A549 (cell line): Measurements from ENCODE around the gene CTXN1. TPM values are rescaled to one million over a fixed set of nuclear protein-coding genes. Genes with fewer than 3 reads are reported as not detected.

Experiments
- ATAC-seq, 2 experiments: fragments of 200-7000 bp in 1 of 2; fragments of >200 bp in 1 of 2; cut with Nextera tagmentation in 1 of 2; cut with Tn5 transposase in 1 of 2; 3 replicates each; pipeline versions ENCODE4 v1.8.0 to v1.9.1; 2018 to 2020; ENCODE audit warnings: mild to moderate bottlenecking in 1 of 2, moderate library complexity in 1 of 2
- CTCF ChIA-PET: fragments of 300-600 bp; sonication (Branson Sonifier 250); formaldehyde crosslinking; extraction: SDS; loops from one replicate; lab custom pipeline; 2021; ENCODE audit warnings: antibody characterized with exemption, inconsistent platforms; lab: Yijun Ruan, JAX
- POLR2A ChIA-PET: fragments of 350-600 bp; formaldehyde crosslinking; extraction: SDS; loops from one replicate; lab custom pipeline; 2021; ENCODE audit warnings: antibody characterized with exemption, inconsistent platforms; lab: Yijun Ruan, JAX
- DNase-seq, 2 experiments: peaks; one replicate each; pipeline versions ENCODE4 v3.0.0 to v3.0.0-alpha.2; 2011 to 2016; ENCODE audit warnings: low read depth in 1 of 2, low spot score in 1 of 2
- FAIRE-seq: peaks from 2 replicates; lab custom pipeline; 2011; peaks lifted over from hg19 to GRCh38; lab: Jason Lieb, UNC
- H3K27ac ChIP-seq, 2 experiments: fragments of >200 bp; sonication (Bioruptor Twin); formaldehyde crosslinking; 3 replicates each; pipeline ENCODE4 v1.5.1; 2016 to 2017
- H3K4me1 ChIP-seq: fragments of >200 bp; sonication (Bioruptor Twin); formaldehyde crosslinking; 3 replicates; pipeline ENCODE4 v1.6.1; 2016
- H3K4me2 ChIP-seq: fragments of >200 bp; sonication (Bioruptor Twin); formaldehyde crosslinking; 3 replicates; pipeline ENCODE4 v1.6.1; 2016
- H3K4me3 ChIP-seq: fragments of >200 bp; sonication (Bioruptor Twin); formaldehyde crosslinking; 3 replicates; pipeline ENCODE4 v1.5.1; 2016
- H3K9me3 ChIP-seq: fragments of >200 bp; sonication (Bioruptor Twin); formaldehyde crosslinking; 3 replicates; pipeline ENCODE4 v1.6.1; 2016
- CBX8 ChIP-seq: fragments of 200-600 bp; sonication (generic); IDR thresholded peaks from 2 replicates; pipeline ENCODE4 v1.6.1; 2016
- CHD2 ChIP-seq: fragments of 150-350 bp; IDR thresholded peaks from 2 replicates; pipeline ENCODE4 v1.6.1; 2014; ENCODE audit warnings: low read length; ENCODE audit not compliant: partially characterized antibody
- EHF ChIP-seq: fragments of 250-450 bp; sonication (Bioruptor Pico); IDR thresholded peaks from 2 replicates; pipeline ENCODE4 v1.5.0; 2020; ENCODE audit warnings: mild to moderate bottlenecking
- ELK1 ChIP-seq: fragments of 150-350 bp; IDR thresholded peaks from 2 replicates; pipeline ENCODE4 v1.6.1; 2014; ENCODE audit warnings: low read depth, mild to moderate bottlenecking, low read length
- ESRRA ChIP-seq: fragments of 150-350 bp; IDR thresholded peaks from 2 replicates; pipeline ENCODE4 v1.6.1; 2014; ENCODE audit warnings: mild to moderate bottlenecking, low read length, borderline replicate concordance
- FOSB ChIP-seq: fragments of 250-450 bp; sonication (Bioruptor Pico); IDR thresholded peaks from 2 replicates; pipeline ENCODE4 v1.5.0; 2020; ENCODE audit warnings: mild to moderate bottlenecking, moderate library complexity
- FOSL2 ChIP-seq, 2 experiments: fragments of 450-650 bp in 1 of 2; fragments of >200 bp in 1 of 2; sonication (Bioruptor Twin) in 1 of 2; formaldehyde crosslinking; IDR thresholded peaks; 2 replicates each; pipeline versions ENCODE4 v1.5.0 to v1.6.1; 2016 to 2020; ENCODE audit warnings: mild to moderate bottlenecking in 1 of 2, moderate library complexity in 1 of 2
- FOXS1 ChIP-seq: fragments of 250-450 bp; sonication (Bioruptor Pico); IDR thresholded peaks from 2 replicates; pipeline ENCODE4 v1.5.0; 2020; ENCODE audit warnings: mild to moderate bottlenecking, moderate library complexity
- GATA3 ChIP-seq: IDR thresholded peaks from 2 replicates; pipeline ENCODE4 v1.6.1; 2012; ENCODE audit warnings: borderline replicate concordance
- HOXA7 ChIP-seq: fragments of 250-450 bp; sonication (Bioruptor Pico); IDR thresholded peaks from 2 replicates; pipeline ENCODE4 v1.5.0; 2020; ENCODE audit warnings: mild to moderate bottlenecking, moderate library complexity
- KDM1A ChIP-seq: fragments of 200-600 bp; sonication (generic); IDR thresholded peaks from 2 replicates; pipeline ENCODE4 v1.6.1; 2016; ENCODE audit warnings: low read depth, mild to moderate bottlenecking
- MAZ ChIP-seq: fragments of 150-350 bp; IDR thresholded peaks from 2 replicates; pipeline ENCODE4 v1.6.1; 2014; ENCODE audit warnings: antibody characterized with exemption, low read depth, low read length, borderline replicate concordance
- NPAS2 ChIP-seq: fragments of 250-450 bp; sonication (Bioruptor Pico); IDR thresholded peaks from 2 replicates; pipeline ENCODE4 v1.8.0; 2022; ENCODE audit warnings: mild to moderate bottlenecking, moderate library complexity, borderline replicate concordance
- NR3C1 ChIP-seq: fragments of >200 bp; sonication (Bioruptor Twin); formaldehyde crosslinking; IDR thresholded peaks from 3 replicates; pipeline ENCODE4 v1.6.1; 2017
- PHF8 ChIP-seq: fragments of 200-600 bp; sonication (generic); IDR thresholded peaks from 2 replicates; pipeline ENCODE4 v1.6.1; 2016; ENCODE audit warnings: low read depth, mild to moderate bottlenecking, antibody characterized with exemption, moderate library complexity, borderline replicate concordance
- POLR2A ChIP-seq: IDR thresholded peaks from 2 replicates; pipeline ENCODE4 v1.6.1; 2012; ENCODE audit warnings: mild to moderate bottlenecking, low read length
- SMC3 ChIP-seq: fragments of >200 bp; sonication (Bioruptor Twin); formaldehyde crosslinking; IDR thresholded peaks from 3 replicates; pipeline ENCODE4 v1.6.1; 2018; ENCODE audit warnings: inconsistent platforms
- SREBF2 ChIP-seq: fragments of 450-650 bp; IDR thresholded peaks from 2 replicates; pipeline ENCODE4 v1.6.1; 2014; ENCODE audit warnings: mild to moderate bottlenecking, moderate library complexity
- ZFP36 ChIP-seq: fragments of 450-650 bp; IDR thresholded peaks from 2 replicates; pipeline ENCODE4 v1.6.1; 2014; ENCODE audit warnings: borderline replicate concordance; ENCODE audit not compliant: partially characterized antibody
- WGBS: methylation state at CpG from one replicate; pipeline ENCODE4 v1.1.6; 2017; ENCODE audit errors: missing lambda C conversion rate; 5-methylcytosine and 5-hydroxymethylcytosine counted together
- polyA plus RNA-seq, 4 experiments: library from polyadenylated mRNA; depleted of rRNA in 3 of 4; stranded (reverse); fragments of >200 nt; fragmentation: RNase III in 1 of 4; extraction: RNeasy Plus Mini Kit Qiagen cat#74134 plus additional on column Dnase treatment in 1 of 4; gene quantifications; 2 replicates in 3 of 4; 3 replicates in 1 of 4; pipeline ENCODE4 v1.2.3, GENCODE V29; 2011 to 2017
- TF ChIP-seq, protein P1 (sequence below): IDR thresholded peaks from 2 replicates; pipeline ENCODE4 v1.6.1; 2012
- TF ChIP-seq, protein P2 (sequence below): fragments of 200-600 bp; sonication (generic); IDR thresholded peaks from 2 replicates; pipeline ENCODE4 v1.6.1; 2016; ENCODE audit warnings: antibody characterized with exemption, mild to moderate bottlenecking, moderate library complexity

The CTXN1 gene
- polyA plus RNA-seq, 2 of the 4 experiments (the other 2 are of a cell fraction) = 1.2 to 9.9 TPM

GRCh38 chr19:7973883-7974282 lies 47.9 kb upstream of the CTXN1 start:
- CTCF ChIA-PET = interaction anchor here (0.6 to 1.7 kb wide), 4 partner anchors 24 to 280 kb away, joined by 3 to 6 read pairs (median 4); no protein-coding TSS in a partner anchor

GRCh38 chr19:7971553-7972520 lies 45.9 kb upstream of the CTXN1 start:
- DNase-seq (no peak), ATAC-seq (peak in 1 of 2 experiments; percentile 27; a peak in 3 of 6 replicates), FAIRE-seq (no peak)
- Histone ChIP-seq H3K4me2 (no peak overlapping the region), H3K4me1 (no peaks in the 10 kb centered on the region), H3K4me3 (no peak overlapping the region), H3K27ac (no peak overlapping the region), H3K9me3 (no peaks in the 10 kb centered on the region)
- ChIA-PET POLR2A (interaction anchor here (0.9 to 1.5 kb wide), 2 partner anchors 28 to 30 kb away, joined by 3 to 5 read pairs; partner anchors contain the start of gene TIMM44), CTCF (interaction anchor here (0.6 to 4.9 kb wide), 13 partner anchors 9 to 284 kb away, joined by 3 to 31 read pairs (median 6); partner anchors contain the start of gene TIMM44)
- TF ChIP-seq ELK1 = no peak
- 90% methylated on average over 17 of the region's 35 CpGs for WGBS

More at GRCh38 chr19:7973883-7974282, 47.9 kb upstream of the CTXN1 start:
- POLR2A ChIA-PET = no interaction called here
- FAIRE-seq = no peak
- 92% methylated on average over 7 of the region's 12 CpGs for WGBS
- DNase-seq = no peak
- H3K4me3 ChIP-seq = no peak overlapping the region
- H3K27ac ChIP-seq = no peak overlapping the region
- no peak for ATAC-seq
- no peak overlapping the region for H3K4me2 ChIP-seq
- H3K4me1 ChIP-seq = no peaks in the 10 kb centered on the region
- H3K9me3 ChIP-seq = no peaks in the 10 kb centered on the region
- TF ChIP-seq, protein P1, sequence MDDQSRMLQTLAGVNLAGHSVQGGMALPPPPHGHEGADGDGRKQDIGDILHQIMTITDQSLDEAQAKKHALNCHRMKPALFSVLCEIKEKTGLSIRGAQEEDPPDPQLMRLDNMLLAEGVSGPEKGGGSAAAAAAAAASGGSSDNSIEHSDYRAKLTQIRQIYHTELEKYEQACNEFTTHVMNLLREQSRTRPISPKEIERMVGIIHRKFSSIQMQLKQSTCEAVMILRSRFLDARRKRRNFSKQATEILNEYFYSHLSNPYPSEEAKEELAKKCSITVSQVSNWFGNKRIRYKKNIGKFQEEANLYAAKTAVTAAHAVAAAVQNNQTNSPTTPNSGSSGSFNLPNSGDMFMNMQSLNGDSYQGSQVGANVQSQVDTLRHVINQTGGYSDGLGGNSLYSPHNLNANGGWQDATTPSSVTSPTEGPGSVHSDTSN = no peak
- TF ChIP-seq FOXS1 (CRISPR knock-in tag) (no peak), ZFP36 (no peak), ESRRA (no peak), FOSB (CRISPR knock-in tag) (no peak), NPAS2 (CRISPR knock-in tag) (no peak), PHF8 (no peak), FOSL2 (IDR thresholded peaks at IDR 0.05) (no peak), FOSL2 (CRISPR knock-in tag; IDR thresholded peaks at IDR 0.05) (no peak), GATA3 (no peak)

DNA sequence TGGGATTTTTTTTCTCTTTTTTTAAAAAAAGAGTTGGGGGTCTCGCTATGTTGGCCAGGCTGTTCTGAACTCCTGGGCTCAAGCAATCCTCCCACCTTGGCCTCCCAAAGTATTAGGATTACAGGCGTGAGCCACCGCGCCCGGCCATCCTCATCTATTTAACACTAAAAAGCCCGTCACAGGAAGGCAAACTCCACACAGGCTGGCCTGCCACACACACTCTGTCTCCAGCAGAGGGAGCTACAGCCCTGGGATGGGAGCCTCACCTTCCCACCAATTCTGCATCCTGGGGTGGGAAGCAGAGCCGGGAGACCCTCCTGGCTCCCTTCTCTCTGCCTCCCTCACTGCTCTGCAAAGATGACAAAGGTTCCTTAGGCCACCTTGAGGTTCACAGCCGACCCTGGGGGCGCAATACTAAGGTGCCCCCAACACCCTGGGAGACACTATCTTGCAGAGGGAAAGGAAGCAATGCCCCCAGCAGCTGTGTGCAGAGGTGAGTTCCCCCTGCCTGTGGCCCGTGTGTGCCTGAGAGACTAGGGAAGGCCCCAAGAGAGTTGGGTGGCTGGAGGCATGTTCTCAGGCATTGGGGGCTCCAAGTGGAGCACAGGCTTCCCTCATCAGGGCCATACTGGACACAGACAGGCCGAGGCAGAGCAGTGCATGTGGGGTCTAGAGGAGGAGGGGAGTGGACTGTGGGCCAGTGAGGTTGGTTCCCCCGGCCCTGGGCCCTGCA lies 44.9 kb upstream of the CTXN1 start:
- DNase-seq (peak; percentile 37 to 39), ATAC-seq (peak; percentile 86 to 87), FAIRE-seq (no peak)
- 55% methylated on average over 10 of the region's 12 CpGs for WGBS
- Histone ChIP-seq H3K4me3 (no peak overlapping the region), H3K4me1 (no peaks in the 10 kb centered on the region), H3K27ac (no peak overlapping the region), H3K4me2 (no peak overlapping the region), H3K9me3 (no peaks in the 10 kb centered on the region)
- ChIA-PET CTCF (interaction anchor here (0.6 to 4.9 kb wide), 28 partner anchors 10 to 290 kb away, joined by 3 to 31 read pairs (median 4); partner anchors contain the start of gene TIMM44), POLR2A (interaction anchor here (0.6 to 1.5 kb wide), 2 partner anchors 12 to 27 kb away, joined by 4 to 5 read pairs; partner anchors contain the start of gene TIMM44)
- TF ChIP-seq EHF (CRISPR knock-in tag) (no peak), CHD2 (no peak), SMC3 (peak; percentile 55), KDM1A (no peak), NR3C1 (no peak), CBX8 (no peak), SREBF2 (no peak), NPAS2 (CRISPR knock-in tag) (no peak), POLR2A (no peak), ELK1 (no peak), HOXA7 (CRISPR knock-in tag) (no peak), MAZ (no peak)
- TF ChIP-seq, protein P2, sequence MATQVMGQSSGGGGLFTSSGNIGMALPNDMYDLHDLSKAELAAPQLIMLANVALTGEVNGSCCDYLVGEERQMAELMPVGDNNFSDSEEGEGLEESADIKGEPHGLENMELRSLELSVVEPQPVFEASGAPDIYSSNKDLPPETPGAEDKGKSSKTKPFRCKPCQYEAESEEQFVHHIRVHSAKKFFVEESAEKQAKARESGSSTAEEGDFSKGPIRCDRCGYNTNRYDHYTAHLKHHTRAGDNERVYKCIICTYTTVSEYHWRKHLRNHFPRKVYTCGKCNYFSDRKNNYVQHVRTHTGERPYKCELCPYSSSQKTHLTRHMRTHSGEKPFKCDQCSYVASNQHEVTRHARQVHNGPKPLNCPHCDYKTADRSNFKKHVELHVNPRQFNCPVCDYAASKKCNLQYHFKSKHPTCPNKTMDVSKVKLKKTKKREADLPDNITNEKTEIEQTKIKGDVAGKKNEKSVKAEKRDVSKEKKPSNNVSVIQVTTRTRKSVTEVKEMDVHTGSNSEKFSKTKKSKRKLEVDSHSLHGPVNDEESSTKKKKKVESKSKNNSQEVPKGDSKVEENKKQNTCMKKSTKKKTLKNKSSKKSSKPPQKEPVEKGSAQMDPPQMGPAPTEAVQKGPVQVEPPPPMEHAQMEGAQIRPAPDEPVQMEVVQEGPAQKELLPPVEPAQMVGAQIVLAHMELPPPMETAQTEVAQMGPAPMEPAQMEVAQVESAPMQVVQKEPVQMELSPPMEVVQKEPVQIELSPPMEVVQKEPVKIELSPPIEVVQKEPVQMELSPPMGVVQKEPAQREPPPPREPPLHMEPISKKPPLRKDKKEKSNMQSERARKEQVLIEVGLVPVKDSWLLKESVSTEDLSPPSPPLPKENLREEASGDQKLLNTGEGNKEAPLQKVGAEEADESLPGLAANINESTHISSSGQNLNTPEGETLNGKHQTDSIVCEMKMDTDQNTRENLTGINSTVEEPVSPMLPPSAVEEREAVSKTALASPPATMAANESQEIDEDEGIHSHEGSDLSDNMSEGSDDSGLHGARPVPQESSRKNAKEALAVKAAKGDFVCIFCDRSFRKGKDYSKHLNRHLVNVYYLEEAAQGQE = no peak
- TF ChIP-seq, protein P1 = no peak
